HG03342 (cell line): Measurements from ENCODE around the gene NTRK3.

ENCODE experiments used
- ATAC-seq: cut with Tn5 transposase; IDR thresholded peaks from one replicate; pipeline ENCODE4 v1.9.1; 2021; ENCODE audit warnings: mild to moderate bottlenecking, moderate library complexity; ENCODE audit not compliant: unreplicated experiment

The NTRK3 gene

DNA sequence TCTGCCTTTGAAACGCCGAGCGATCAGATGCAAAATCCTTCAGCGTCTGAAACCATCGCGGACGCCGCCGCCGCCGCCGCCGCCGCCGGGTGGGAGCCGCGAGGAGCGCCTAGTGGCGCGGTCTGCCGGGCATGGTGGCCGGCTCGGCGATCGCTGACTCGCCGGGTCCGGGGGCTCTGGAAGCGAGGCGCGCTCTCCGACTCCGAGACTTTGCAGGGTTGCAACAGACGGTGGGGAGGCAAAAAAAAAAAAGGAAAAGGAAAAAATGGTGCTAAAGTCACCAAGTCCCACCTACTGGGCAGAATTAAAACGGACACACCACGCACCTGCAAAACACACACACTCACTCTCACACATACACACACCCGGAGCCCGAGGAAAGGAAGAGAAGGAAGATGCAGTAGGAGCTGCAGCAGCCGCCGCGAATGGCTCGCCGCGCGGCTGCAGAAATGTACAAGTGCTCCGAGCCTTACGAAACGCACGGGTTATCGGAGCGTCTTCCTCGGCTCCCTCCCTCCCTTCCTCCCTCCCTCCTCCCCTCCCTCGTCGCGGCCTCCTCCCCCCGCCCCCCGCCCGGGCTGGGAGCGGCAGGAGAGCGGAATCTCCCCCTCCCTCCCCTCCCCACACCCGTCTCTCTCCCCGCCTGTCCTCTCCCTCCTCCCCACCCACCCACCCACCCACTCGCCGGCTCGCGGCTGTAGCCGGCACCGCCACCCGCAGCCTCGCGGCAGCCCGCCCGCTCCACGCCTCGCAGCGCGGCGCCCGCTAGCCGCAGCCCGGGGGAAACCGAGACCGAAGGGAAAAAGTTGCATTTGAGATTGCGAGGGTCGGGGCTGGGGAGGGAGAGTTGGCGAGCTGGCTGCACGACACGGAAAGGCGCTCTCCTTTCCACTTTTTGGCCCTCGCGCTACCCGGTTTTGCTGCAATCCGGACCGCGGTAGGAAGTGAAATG is at the start of gene NTRK3:
Gene NTRK3 (minus strand): TSS at position 461 of the 952 bp plus-strand sequence. CDS start 586 bp downstream, outside the sequence.
- ATAC-seq: no peak

DNA sequence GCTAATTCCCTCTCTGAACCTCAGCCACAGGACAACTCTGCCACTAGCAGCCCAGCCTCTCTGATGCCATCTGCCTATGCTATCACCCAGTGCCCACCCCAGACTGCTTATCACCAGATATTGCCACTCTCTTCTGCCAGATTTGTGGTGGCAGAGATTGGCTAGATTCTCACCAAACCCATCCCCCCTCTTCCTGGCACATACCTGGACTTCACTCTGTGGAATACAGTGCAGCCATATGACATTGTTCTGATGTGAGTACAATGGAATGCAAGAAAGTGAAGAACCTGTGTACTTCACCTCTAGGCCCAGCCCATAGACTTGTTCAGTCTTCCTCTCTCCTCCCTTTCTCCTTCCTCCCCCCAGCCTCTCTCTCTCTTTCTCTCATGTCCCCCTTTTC is 46.9 kb upstream of the NTRK3 start:
- no peak for ATAC-seq

DNA sequence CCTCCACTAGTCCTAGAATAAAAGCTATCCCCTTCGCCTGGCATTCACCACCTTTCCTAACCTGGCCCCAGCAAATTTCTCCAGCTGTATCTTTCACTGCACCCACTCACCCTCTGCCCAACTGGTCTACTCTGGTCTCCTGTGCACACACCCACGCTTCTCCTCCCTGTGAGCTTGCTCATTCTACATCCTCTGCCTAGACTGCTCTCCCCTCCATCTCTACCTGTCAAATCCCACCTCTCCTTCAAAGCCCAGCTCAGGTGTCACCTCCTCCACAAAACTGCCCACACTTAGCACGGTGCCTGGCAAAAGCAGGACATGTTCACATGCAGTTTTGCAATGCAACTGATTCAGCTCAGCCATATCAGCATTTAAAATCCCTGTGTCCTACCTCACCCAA is 45.8 kb upstream of the NTRK3 start:
- ATAC-seq: no peak

DNA sequence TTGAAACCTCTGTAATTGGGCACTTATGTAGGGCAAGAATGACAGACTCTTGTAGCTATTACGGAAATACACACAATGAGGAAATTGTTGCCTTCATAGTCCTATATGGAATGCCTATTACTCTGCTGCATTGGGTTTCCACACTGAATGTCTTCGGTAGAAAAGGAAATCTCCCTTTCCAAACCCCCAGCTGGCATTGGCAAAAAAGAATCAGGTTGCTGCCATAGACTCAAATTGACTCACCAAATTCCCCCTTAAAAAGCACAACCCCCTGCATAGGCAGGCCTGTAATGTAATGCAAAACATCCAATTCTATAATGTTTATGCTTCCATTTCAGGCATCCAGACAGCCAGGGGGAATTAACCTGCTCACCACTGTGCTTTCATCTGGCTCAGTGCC is 44.8 kb upstream of the NTRK3 start:
- no peak for ATAC-seq

DNA sequence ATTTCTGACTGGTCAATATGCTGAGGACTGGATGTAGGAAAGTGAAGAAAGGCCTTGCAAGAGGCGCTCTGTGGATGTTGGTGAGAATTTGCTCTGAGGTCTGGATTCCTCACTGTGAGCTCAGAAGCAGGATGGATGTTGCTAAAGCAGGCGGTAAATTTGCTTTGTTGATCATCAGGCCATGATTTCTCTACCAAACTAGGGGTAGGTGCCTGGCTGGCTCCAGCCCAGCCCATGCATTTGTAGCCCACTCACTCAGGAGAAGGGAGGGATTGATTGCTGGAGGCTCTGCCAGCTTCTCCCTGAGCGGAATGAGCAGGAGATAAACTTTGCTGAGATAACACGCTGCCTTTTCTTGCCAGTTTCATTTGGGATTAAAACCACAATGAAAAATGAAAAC is 44.3 kb upstream of the NTRK3 start:
- no peak for ATAC-seq

DNA sequence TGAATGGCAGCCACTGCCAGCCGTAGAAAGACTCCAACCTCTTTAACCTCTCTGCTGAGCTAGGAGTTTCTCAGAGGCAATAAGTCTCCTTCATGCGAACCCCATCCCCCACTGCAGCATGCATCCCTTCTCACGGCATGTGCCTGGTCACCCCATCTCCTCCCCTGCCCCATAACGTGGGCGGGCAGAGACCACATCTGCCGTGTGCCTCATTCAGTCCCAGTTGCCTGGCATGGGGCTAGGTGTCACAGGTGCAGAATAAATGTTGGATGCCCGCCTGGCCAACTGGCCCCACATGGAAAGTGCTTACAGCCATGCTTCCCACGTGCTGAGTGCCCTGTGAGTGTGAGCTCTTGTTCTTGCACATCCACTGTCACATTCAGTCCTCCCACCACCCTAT is 43.5 kb upstream of the NTRK3 start:
- no peak for ATAC-seq

DNA sequence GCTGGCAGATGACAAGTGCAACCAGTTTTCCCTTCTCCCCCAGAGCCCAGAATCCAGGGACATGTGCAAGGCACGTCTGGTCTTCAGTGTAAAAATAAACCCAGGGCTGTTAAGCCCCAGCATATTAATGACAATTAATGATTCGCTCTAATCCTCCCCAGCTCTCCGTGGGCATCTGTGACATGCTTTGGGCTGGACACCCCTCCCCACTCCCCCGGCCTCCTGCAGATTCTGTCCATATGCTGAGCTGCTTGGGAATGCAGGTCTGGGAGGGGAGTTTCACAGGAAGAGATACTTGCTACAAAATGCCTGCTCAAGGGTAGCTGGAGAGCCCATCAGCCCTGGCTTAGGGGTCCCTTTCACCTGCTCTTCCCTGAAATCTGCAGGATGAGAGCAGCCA is 43.0 kb upstream of the NTRK3 start:
- ATAC-seq: no peak

DNA sequence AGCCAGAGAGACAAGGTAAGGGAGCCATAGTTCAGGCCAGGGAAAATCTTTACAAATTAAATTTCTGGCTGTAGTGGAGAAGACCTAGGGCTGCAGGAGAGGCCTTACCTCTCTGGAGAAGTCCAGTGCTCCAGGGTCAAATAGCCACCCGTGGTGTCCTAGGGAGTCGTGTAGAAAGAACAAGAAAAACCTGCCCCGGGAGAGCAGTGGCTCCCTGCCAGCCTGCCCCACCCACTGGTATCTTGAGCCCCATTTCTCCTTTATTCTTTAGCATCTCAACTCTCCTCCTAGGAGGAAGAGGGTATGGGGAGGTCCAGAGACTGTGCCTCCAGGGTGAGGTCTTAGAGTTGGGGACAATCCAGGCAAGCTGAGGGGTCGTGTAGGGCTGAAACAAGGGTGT is 32.1 kb upstream of the NTRK3 start:
- no peak for ATAC-seq

DNA sequence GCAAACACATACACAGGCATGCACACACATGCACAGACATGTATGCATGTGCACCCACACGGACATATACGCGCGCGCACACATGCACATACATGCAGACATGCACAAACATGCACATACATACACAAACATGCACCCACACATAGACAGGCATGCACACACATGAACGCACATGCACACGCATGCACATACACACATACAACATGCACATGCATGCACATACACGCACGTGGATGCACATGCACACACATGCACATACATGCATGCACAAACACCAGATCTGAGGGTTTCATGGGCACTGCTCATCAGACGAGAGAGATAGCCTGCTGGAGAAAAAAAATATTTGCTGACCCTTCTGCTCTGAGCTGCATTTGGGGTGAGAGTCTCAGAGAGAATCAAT is 31.7 kb upstream of the NTRK3 start:
- no peak for ATAC-seq

DNA sequence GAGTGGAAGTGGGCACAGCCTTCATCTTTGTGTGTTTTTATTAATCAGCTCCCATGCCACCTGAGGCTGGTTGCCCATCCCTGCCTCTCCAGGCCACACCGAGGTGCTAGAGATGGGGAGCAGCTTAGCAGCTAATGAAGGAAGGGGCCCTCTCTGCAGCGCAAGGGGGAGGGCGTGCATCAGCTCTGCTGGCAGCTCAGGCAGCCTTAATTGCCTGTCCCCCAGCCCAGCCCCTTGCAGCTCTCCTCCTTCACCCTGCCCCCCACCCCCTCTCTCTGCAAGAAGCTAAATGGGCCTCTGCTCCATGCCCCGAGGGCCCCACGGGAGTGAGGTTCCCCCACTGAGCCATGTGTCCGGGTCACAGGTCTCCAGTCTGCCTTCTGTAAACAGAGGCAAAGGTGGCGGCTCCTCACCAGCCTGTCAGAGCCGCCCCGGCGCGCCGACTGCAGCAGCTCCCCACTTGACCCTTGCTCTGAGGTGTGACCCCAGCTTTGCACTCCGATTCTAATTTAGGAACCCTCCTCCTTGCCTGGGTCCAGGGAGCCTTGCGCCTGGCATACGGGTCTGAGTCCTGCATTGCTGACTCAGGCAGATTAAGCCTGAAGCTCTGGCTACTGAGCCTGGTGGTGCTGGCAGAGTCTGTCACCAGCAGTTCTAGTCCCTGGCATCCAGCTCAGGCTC is 27.9 kb upstream of the NTRK3 start:
- no peak for ATAC-seq

DNA sequence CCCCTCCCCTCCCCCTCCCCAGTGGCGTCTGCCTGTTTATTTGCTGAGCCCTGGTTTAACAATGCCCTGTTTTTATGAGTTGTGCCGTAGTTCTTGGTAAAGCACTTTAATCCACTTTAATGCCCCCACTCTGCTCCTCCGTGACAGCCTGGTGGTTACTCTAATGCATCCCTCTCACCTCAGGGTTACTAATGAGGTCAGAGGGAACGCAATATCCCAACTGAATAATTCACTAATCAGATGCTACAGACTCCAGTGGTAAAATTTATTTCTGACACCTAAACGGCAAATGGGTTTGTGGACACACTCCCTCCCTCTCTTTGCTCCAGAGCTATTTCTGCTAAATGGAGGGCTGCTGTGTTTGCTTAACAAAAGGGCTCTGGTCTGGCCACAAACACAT is 26.1 kb upstream of the NTRK3 start:
- ATAC-seq: no peak

DNA sequence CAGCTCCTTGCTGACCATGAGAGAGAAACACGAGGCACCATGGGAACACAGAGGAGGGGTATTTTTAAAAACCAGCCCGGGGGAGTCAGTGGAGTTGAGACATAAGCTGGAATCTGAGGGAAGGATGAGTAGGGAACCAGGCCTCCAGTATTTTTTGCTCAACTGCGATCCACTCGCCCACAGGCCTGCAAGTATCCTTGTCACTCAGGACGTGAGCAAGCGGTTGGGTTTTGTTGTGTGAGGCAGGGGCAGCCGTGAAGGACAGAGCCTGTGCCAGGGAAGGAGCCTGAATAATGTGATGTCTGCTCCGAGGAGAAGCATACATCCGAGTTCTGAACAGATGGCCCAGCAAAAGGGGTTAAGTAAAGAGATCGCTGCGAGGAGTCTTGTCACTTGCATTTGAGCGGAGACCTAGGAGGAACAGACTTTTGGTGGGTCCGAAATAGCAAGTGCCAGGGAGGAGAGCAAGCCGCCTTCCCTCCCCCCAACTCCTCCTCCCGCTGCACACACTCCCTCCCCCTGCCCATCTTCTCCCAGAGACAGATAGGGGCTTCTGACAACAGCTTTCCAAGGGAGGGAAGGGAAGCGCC is 20.4 kb upstream of the NTRK3 start:
- ATAC-seq: no peak

DNA sequence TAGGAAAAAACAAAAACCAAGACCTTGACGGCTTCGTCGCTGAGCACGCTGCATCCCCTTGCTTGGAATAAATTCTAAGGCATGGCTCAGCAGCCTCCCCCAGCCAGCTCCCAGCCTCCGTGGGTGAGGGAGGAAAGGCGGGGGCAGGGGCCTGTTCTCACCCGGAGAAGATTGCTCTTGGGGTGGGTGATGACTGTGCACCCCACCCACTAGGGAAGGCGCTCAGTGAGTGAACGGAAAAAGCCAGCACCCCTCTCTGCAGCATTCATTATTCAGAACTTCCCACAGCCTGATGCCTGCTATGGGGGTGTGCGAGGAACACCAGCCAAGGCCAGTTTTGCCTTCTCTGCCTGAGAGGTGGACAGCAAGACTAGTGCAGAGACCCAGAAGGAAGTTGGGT is 19.3 kb upstream of the NTRK3 start:
- no peak for ATAC-seq

DNA sequence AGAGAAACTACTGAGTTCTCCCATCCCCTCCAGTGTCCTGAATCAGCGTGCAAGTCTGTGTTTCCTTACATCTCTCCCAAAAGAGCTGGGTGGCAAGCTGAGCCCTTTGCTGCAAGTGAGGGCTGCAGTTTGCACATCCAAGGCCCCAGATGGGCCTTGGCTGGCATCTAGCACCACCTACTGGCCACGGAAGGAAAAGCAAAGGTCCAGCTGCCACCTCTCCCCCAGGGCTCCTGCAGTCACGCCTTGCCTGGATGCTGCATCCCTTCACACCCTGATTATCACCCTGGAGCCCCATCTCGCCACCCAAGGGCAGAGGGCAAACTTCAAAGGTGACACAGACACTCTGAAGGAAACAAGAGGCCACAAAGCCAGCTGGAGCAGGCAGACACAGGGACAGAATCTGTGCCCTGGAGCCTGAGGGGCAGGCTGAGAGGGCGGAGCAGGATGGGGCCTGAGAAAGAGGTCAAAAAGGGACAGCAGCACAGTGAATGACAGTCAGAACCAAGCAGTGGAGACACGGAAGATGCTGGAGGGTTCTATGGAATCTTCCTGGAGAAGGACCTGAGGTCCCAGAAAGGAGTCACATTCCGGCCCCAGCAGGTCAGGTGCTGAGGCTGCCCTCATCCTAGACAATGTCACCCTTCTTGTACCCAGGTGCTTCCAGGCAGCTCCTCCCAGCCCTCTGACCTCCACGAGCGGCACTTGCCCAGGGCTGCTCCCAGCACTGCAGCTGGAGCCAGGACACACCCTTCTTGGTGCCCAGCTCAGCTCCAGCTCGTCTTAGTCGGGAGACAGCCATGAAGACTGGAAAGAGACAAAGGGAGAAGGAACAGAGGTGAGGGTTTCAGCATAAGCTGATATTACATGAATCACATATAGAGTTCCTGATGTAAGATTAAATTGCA is 18.3 kb upstream of the NTRK3 start:
- peak; percentile 93 for ATAC-seq

DNA sequence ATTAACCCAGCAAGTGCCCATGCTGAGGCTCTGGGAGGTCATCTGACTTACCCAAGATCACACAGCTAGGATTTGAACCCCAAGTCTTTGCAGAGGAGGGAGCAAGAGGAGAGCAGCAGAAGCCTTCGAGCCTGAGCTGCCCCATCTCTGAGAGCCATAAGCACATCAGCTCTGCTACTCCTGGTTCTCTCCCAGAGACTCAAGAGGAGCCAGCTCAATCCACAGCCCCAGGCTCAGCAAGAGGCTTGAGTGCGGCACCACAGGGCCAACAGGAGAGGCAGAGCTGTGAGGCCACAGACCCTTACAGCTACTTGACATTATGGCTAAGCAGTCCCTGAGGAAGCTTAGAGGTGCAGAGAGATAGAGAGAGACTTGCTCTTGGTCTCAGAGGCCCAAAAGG is 15.9 kb upstream of the NTRK3 start:
- ATAC-seq: no peak

DNA sequence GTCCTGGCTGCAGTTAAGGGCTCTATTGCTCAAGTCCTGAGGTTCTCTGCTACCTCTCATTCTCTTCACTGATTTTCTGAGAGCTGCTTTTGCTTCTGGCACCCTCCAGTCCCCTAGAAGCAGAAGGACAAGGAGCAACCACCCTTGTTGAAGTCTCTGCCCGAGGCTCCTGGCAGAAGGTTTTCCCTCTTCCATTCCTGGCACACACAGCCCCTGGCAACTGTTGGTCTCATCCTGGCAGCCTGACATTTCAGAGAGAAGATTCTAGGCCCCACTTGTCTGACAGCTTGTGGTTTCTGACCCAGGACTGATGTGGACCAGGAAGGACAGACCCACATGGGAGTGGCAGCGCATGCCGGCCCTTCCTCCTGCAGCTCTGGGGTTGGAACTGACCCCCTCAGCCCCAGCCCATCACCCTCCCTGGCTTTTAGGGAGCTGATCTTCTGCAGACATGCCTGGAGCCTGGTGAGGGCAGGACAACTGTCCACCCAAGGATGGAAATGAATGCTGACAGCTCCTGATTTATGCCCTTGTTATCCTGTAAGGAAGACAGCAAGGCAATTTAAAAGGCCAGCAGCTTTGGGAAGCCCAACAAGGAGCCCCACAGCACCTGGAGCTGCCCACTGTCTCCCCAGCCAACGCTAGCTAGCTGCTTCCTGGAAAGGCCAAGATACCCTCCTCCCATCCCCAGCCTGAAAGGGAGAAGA is 13.0 kb upstream of the NTRK3 start:
- ATAC-seq: no peak

DNA sequence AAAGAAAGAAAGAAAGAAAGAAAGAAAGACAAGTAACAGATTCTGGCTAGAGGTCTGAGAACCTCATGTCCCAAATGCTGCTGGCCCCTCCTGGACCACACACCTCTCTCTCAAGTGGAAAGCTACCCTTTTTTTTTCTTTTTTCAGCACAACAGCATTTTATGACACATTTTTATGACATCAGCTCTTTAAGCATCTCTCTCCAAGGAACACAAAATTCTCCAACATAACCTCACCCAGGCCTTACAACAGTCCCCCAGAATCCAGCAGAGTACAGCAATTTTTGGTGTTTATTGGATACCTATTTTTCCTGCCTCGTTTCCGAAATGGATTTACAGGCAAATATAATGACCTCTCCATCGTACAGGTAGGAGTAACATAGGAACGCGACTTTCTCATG is 11.2 kb upstream of the NTRK3 start:
- ATAC-seq: no peak

DNA sequence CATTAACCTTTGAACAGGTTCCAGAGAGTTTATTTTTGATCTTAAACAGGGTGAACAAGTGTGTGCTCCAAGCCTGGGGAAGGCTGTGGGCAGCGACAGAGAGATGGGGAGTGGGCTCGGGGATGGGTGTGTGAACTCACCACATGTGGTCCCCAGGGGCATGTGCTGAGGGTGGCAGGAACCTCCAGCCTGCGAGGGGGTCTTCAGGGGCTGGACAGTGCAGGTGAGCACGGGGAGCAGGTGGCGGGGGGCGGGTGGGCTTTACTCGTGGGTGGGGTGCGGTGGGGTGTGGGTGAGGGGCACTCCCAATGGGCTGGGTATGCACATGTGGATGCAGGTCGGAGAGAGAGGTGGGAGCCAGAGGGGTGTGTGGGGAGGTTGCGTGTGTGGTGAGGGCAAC is 9.6 kb upstream of the NTRK3 start:
- no peak for ATAC-seq

DNA sequence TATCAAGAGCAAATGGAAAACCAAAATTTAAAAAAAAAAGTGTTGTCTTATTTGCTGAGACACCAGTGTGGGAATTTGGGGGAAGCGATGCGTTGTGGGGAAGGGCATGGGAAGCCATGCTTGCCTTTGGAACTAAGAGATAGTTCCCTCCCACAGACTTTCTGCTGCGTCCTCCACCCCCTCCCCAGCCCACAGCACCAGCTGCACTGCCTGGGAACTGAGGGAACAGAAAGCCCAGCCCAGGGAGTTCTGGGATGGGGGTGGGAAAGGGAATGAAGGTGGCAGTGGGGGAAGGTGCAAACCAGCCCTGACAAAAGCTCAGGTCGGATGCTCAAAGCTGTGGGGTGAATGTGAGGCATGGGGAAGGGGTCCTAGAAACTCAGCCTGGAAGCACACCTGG is 8.1 kb upstream of the NTRK3 start:
- no peak for ATAC-seq

DNA sequence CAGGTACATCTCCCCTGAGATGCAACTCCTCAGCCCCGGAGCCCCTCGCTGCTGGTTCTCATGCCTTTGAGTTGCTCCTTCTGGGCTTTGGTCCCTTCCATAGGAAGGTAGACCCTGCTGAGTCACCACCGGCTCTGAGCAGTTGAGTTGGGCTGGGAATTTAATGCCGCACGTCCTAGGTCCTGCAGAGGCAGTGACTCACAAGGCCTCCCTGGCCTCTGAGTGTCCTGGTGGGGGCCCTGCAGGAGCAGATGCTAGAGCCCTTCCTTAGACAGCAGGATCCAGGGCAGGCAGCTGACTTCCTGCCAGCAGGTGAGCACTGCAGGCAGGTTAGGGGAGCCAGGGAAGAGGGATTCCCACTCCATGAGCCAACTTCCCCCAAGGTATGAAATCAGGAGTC is 5.5 kb upstream of the NTRK3 start:
- no peak for ATAC-seq
